ENCODE measurements around the gene STPG3.
"Not testable (repeated sequence)": the region's sequence is repeated elsewhere in the genome, so short reads cannot be mapped to it uniquely, and the experiment has no call there.

STPG3 gene

DNA sequence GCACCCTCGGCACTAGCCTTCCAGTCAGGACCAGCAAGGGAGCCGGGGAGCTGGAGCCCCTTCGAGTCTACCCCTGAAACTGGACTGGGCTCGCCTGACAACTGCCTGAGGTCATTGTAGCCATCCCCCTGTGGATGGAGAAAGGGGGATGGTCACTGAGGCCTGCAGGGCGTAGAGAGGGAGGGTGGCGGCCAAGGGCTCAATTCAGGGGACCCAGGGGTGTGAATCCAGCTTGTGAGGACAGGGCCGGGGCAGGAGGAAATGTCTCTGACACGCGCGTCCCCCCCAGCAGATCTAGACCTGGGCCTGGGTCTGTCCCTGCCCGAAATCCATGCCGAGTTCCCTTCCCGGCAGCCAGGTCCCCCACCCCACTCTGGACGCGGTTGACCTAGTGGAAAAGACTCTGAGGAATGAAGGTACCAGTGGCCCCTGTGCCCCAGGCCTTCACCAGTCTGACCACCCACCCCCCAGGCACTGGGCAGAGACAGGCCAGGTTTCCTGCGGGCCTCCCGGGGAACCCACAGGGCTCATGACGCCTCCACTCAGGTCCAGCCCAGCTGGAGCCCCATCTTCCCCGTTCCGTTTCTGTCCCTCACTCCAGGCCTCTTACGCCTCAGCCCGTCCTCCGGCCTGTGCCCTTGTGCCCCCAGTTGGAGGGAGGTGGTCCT is 19.6 kb upstream of the STPG3 start:
- DNase-seq (ENCODE audit: low read depth), result no peak

DNA sequence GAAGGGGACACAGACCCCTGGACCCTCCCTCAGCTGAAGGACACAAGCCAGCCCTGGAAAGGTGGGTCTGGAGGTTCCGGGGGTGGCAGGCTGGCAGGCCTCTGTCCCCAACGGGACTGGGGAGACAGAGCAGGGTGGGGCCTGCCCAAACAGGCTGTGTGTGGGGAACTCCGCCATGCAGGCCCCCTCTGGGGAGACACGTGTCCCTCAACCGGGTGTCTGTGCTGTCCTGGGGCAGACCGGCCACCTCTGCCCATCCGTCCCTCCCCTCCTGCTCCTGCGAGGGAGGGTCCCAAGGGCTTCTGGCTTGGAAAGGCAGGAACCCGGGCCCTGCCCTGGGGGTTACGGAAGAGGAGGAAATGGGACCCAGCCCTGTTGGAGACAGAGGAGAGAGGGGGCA is 19.0 kb upstream of the STPG3 start:
- no peak overlapping the region for H3K4me3 ChIP-seq (ENCODE audit: low read depth, low read length)
- DNase-seq (ENCODE audit: low read depth), result no peak

More for the DNA sequence above, 19.6 kb upstream of the STPG3 start:
- H3K4me3 ChIP-seq (ENCODE audit: low read depth, low read length), result no peak overlapping the region

DNA sequence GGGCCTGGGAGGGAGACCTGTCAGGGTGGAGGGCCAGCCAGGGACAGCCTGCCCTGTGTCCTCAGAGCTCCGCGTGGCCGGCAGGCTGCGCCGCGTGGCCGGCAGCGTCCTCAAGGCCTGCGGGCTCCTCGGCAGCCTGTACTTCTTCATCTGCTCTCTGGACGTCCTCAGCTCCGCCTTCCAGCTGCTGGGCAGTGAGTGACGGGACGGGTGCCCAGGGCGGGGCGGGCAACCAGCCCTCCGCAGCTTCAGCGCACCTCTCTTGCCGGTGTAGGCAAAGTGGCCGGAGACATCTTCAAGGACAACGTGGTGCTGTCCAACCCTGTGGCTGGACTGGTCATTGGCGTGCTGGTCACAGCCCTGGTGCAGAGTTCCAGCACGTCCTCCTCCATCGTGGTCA is 18.6 kb upstream of the STPG3 start:
- no peak for DNase-seq (ENCODE audit: low read depth)
- no peak overlapping the region for H3K4me3 ChIP-seq (ENCODE audit: low read depth, low read length)

DNA sequence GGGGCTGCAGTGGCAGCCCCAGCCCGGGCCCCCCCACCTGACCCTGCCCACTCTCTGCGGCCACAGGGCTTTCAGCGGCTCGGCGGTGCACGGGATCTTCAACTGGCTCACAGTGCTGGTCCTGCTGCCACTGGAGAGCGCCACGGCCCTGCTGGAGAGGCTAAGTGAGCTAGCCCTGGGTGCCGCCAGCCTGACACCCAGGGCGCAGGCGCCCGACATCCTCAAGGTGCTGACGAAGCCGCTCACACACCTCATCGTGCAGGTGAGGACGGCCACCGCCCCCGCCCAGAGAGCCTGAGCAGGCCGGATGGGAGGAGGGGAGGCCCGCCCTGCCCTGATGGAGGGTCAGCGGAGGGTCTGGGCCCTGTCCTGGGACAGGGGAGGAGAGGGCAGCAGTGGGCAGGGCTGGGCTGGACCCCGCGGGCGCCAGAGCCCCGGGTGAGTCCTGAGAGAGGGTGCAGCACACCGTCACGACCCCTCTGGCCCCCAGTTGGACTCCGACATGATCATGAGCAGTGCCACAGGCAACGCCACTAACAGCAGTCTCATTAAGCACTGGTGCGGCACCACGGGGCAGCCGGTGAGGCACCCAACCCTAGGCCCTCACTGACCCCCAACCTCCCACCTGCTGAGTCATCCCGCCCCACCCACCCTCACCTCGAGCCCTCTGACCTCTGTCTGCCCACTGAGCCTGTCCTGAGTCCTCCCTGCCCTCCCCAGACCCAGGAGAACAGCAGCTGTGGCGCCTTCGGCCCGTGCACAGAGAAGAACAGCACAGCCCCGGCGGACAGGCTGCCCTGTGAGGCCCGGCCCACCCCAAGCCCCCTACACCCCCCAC is 17.7 kb upstream of the STPG3 start:
- H3K4me3 ChIP-seq (ENCODE audit: low read depth, low read length), result no peak overlapping the region
- no peak for DNase-seq (ENCODE audit: low read depth)

DNA sequence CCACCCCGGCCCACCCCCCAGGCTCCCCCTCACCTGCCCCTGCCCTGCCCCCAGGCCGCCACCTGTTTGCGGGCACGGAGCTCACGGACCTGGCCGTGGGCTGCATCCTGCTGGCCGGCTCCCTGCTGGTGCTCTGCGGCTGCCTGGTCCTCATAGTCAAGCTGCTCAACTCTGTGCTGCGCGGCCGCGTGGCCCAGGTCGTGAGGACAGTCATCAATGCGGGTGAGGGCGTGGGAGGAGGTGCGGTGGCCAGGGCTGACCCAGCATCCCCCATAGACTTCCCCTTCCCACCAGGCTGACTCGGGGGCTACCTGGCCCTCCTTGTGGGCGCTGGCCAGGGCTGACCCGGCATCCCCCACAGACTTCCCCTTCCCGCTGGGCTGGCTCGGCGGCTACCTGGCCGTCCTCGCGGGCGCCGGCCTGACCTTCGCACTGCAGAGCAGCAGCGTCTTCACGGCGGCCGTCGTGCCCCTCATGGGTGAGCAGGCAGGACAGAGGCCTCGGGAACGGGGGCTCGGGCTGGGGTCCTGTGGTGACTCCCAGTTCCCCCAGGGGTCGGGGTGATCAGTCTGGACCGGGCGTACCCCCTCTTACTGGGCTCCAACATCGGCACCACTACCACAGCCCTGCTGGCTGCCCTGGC is 16.9 kb upstream of the STPG3 start:
- H3K4me3 ChIP-seq (ENCODE audit: low read depth, low read length), result no peak overlapping the region
- DNase-seq (ENCODE audit: low read depth), result no peak

DNA sequence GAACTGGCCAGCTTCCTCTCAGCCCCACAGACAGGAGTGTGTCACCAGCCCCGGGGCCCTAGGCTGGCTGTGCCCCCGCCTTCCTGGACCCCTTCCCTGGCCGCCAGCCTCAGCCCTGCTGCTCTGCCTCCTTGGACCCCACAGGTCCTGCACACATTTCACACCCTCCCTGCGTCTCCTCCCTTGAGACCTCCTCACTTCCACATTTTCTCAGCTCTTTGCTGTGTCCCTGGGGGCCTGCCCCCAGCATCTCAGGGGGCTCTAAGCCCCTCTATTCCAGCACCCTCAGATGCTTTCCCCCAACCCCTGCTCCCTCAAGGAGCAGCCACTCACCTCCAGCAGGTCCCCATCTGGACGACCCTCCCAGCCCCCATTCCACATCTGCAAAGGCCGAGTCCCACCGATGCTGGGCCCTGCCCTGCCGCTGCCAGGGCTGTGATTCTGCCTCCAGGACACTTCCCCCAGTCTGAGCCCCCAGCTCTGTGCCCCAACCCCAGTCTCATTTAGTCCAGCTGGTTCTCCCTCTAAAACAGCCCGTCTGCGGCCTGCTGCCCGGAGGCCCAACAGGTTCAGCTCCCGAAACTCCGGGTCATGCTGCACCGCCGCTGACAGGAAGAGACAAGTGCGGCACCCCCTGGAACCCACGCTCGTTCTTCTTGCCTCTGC is 16.2 kb upstream of the STPG3 start:
- H3K4me3 ChIP-seq (ENCODE audit: low read depth, low read length), result no peak overlapping the region
- no peak for DNase-seq (ENCODE audit: low read depth)

DNA sequence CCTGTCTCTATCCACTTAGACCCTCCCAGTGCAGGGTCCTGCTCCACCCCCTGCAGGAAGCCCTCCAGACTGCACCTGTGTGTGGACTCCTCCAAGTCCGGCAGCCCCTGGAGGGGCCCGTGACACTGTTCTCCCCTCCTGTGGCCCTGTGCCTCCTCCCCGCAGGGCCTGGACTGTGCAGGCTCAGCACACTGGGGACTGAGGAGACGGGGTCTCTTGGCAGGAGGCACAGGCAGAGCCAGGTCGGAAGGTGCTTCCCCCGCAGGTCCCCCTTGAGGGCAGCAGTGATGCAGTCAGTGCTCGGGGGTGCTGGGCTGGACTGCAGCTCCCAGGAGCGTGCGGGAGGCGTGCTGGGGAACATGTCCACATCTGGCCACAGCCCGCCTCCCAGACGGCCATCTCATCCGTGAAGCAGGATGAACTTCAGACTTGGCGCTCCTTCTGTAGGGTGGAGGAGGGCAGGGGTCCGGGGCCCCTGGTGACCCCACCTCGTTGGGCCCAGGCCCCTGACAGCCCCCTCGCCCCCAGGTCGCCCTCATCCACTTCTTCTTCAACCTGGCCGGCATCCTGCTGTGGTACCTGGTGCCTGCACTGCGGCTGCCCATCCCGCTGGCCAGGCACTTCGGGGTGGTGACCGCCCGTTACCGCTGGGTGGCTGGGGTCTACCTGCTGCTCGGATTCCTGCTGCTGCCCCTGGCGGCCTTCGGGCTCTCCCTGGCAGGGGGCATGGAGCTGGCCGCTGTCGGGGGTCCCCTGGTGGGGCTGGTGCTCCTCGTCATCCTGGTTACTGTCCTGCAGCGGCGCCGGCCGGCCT is 15.5 kb upstream of the STPG3 start:
- DNase-seq (ENCODE audit: low read depth), result no peak
- no peak overlapping the region for H3K4me3 ChIP-seq (ENCODE audit: low read depth, low read length)

DNA sequence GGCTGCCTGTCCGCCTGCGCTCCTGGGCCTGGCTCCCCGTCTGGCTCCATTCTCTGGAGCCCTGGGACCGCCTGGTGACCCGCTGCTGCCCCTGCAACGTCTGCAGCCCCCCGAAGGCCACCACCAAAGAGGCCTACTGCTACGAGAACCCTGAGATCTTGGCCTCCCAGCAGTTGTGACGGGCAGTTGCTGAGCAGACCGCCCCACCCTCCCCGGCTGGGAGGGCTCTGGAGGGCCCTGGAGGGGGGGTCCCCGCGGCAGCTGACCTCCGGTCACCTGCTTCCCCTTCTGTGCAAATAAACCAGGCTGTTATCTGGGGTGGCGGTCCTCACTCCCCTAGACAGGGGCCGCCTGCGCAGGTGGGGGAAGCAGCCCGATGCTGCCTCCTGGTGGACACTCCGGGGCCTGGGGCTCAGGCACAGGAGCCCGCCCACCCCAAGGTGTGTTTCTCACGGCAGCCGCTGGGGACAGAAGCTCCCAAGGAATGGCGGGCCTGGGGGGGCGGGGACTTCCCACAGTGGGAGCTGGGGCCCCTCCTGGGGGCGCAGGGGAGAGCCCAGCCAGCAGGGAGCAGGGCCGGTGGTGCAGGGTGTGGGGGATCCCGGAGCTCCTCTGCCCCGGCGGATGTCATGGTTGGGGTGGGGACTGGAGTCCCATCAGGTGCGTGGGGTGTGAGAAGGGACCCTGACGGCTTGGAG is 14.7 kb upstream of the STPG3 start:
- H3K4me3 ChIP-seq (ENCODE audit: low read depth, low read length), result no peak overlapping the region
- DNase-seq (ENCODE audit: low read depth), result no peak

DNA sequence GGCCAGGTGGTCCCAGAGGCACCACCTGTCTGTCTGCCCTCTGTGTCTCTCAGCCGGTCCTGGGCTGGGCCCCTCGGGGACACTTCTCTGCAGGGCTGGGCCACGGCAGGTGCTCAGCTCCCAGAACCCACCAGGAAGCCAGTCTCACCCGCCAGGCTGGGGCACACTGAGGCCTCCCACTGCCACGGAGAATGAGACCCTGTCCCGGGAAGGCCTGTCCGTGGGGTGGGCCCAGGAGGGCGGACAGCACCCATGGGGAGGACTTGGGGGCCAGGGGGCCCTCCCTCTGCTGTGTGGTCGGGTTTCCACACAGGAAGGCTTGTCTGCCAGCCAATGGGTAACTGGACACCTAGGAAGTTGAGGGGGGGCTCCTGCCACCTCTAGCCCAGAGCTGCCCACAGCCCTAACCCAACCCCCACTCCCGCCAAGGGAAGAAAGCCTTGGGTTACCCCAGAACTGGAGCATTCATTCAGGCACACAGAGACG is 14.1 kb upstream of the STPG3 start:
- no peak overlapping the region for H3K4me3 ChIP-seq (ENCODE audit: low read depth, low read length)
- DNase-seq (ENCODE audit: low read depth), result no peak

DNA sequence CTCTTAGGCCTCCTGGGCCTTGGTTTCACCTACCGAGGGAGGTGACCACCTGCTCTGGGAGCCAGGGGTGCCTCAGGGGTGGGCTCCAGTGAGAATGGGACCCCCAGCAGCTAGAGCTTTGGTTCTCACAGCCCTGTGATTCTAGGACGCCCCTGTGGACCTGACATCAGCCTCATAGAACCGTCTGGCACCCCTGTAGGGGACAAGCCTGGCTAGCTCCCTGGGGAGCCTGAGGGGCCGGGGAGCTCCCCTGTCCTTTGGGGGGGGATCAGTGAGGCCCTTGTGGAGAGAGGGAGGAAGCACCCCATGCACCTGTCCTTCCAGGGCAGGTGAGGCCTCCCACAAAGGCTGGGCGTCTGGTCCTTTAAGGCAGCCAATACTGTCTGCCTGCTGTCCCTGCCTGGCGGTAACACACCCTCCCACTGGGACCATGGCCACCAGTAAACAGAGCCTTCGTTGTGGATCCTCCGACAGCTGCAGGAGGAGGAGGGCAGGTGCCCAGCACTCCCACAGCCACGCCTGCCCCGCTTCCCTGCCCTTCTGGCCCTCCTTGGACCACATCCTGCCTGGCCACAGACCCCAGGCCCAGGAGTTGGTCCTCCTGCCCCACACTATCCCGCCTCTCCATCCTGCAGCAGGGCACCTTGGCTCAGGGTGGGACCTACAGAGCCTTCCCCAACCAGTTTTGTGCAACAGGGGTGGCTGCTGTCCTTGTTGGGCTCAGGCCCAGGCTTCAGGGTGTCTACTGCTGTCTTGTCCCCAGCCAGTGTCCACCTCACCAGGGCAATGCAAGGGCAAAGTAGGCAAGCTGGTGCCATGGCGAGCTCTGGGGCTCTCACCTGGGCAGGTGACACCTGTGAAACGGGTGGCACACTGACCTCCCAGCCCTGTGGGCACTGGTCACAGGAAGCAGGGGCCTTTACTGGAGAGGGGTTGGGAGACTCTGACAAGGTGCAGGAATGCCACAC is 13.0 kb upstream of the STPG3 start:
- H3K4me3 ChIP-seq (ENCODE audit: low read depth, low read length), result no peak overlapping the region
- DNase-seq (ENCODE audit: low read depth), result no peak

DNA sequence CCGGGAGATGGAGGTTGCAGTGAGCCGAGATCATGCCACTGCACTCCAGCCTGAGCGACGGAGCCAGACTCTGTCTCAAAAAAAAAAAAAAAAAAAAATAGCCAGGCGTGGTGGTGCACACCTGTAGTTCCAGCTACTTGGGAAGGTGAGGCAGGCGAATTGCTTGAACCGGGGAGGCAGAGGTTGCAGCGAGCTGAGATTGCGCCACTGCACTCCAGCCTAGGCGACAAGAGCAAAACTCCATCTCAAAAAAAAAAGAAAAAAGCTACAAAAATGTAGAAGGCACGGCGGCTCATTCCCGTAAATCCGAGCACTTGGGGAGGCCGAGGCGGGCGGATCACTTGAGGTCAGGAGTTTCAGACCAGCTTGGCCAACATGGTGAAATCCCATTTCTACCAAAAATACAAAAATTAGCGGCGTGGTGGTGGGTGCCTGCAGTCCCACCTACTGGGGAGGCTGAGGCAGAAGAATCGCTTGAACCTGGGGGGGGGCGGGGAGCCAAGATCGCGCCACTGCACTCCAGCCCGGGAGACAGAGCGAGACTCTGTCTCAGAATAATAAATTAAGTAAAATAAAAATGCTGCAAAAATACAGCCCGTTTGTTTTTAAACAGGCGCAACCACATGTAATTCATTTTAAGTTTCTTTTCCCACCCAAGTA is 11.4 kb upstream of the STPG3 start:
- peak overlapping the region; percentile 71 for H3K4me3 ChIP-seq (ENCODE audit: low read depth, low read length)

DNA sequence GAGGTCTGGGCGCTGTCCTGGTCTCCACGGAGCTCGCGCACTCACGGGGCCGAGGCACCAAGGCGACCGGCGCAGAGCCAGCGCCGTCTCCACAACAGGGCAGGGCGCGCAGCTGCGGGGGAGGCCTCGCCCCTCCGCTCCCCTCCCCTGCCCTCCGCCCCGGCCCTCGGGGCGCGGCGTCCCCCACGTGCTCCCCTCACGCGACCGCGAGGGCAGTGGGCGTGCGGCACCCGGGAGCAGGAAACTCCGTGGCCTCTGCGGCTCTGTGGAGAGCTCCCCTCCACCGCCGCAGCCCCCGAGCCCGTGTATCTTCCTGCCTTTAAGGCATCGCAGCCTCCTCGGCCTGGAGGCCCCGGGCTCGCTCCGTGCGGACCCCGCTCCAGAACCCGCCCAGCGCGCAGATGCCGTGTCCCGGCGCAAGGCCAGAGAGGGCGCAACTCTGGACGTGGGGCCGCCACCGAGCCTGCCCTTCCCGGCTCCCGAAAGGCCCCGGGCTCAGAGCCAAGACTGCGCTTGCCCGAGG is 10.7 kb upstream of the STPG3 start:
- peak overlapping the region; percentile 71 for H3K4me3 ChIP-seq (ENCODE audit: low read depth, low read length)
- DNase-seq (ENCODE audit: low read depth), result no peak

More for the DNA sequence above, 11.4 kb upstream of the STPG3 start:
- not testable (repeated sequence) for DNase-seq (ENCODE audit: low read depth)

DNA sequence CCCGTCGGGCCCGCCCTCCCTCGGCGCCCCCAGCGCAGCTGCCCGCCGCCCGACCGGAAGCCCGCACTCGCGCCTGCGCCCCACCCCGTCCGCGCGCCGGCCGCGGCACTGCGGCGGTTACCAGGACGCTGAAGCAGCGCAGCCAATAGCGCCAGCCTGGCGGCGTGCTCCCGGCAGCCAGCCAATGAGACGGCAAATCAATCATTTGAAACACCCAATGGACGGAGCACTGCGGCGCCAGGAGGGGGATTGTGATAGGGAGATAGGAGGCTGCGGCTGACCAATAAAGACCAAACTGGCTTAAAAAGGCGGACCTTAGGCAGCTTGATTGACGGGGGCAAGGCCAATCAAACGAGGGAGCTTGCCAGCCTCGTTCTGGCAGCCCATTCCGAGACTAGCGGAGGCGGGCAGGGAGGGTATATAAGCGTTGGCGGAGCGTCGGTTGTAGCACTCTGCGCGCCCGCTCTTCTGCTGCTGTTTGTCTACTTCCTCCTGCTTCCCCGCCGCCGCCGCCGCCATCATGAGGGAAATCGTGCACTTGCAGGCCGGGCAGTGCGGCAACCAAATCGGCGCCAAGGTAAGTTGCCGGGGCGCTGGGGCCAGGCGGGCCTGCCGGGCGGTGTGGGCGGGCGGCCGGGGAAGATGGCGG is 10.1 kb upstream of the STPG3 start, which contains the start of gene TUBB4B:
TUBB4B (plus strand) TSS at position 447 of the 649 bp plus-strand sequence; CDS start at position 521, 74 bp downstream.
- H3K4me3 ChIP-seq (ENCODE audit: low read depth, low read length), result peak within 1 kb of the TSS; percentile 85
- DNase-seq (ENCODE audit: low read depth), result peak; percentile 100

DNA sequence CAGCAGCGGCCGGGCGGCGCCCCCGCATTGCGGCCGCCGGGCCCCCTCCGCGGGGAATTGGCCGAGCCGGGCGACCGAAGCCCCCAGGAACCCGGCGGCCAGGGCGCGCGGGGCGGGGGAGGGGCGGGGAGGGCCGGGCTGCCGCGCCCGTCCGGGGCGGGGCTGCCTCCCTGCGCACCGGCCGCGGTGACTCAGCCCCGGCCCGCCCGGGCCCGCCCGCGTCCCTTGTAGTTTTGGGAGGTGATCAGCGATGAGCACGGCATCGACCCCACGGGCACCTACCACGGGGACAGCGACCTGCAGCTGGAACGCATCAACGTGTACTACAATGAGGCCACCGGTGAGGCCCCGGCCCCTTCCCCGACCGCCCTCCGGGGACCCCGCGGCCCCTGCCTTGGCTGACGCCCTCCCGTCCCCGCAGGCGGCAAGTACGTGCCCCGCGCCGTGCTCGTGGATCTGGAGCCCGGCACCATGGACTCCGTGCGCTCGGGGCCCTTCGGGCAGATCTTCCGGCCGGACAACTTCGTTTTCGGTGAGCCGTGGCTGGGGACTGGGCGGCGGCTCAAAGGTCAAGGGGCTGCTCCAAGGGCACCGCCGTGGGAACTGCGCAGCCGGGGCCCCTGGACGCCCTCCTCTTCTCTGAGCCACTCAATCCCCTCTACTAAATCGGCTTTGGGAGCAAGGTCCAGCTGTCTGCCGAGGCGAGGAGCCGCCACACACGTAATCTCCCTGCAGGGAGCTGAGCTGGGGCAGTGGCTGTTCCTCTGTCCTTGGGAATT is 9.4 kb upstream of the STPG3 start:
- peak overlapping the region; percentile 85 for H3K4me3 ChIP-seq (ENCODE audit: low read depth, low read length)
- no peak for DNase-seq (ENCODE audit: low read depth)
